ENCODE data around the gene FAM193A.
"Not testable (repeated sequence)": the region's sequence is repeated elsewhere in the genome, so short reads cannot be mapped to it uniquely, and the experiment has no call there.

FAM193A gene

GRCh38 chr4:2604614-2605013, 68.2 kb downstream of the FAM193A start:
- in situ Hi-C loops (cut with HindIII; ENCODE audit: low sequenced_read_pairs): no loop called here

GRCh38 chr4:2606960-2607506, 70.6 kb downstream of the FAM193A start:
- in situ Hi-C loops (cut with HindIII; ENCODE audit: low sequenced_read_pairs): no loop called here

- in situ Hi-C loops (cut with HindIII; ENCODE audit: low sequenced_read_pairs): no loop called here
Observed at GRCh38 chr4:2607822-2608221, 71.4 kb downstream of the FAM193A start.

GRCh38 chr4:2608291-2608690, 71.8 kb downstream of the FAM193A start:
- in situ Hi-C loops (cut with HindIII; ENCODE audit: low sequenced_read_pairs): no loop called here

GRCh38 chr4:2615821-2616220, 79.4 kb downstream of the FAM193A start:
- in situ Hi-C loops (cut with HindIII; ENCODE audit: low sequenced_read_pairs): no loop called here

GRCh38 chr4:2617955-2618354, 81.5 kb downstream of the FAM193A start:
- in situ Hi-C loops (cut with HindIII; ENCODE audit: low sequenced_read_pairs): no loop called here

GRCh38 chr4:2618729-2619128, 82.3 kb downstream of the FAM193A start:
- in situ Hi-C loops (cut with HindIII; ENCODE audit: low sequenced_read_pairs): not testable (repeated sequence)

- in situ Hi-C loops (cut with HindIII; ENCODE audit: low sequenced_read_pairs): no loop called here
Observed at GRCh38 chr4:2619459-2619858, 83.0 kb downstream of the FAM193A start.

- in situ Hi-C loops (cut with HindIII; ENCODE audit: low sequenced_read_pairs): no loop called here
Observed at GRCh38 chr4:2621419-2621818, 85.0 kb downstream of the FAM193A start.

- in situ Hi-C loops (cut with HindIII; ENCODE audit: low sequenced_read_pairs): no loop called here
Observed at GRCh38 chr4:2623442-2623841, 87.0 kb downstream of the FAM193A start.

GRCh38 chr4:2624782-2625530, 88.5 kb downstream of the FAM193A start:
- in situ Hi-C loops (cut with HindIII; ENCODE audit: low sequenced_read_pairs): no loop called here

GRCh38 chr4:2626231-2626630, 89.8 kb downstream of the FAM193A start:
- in situ Hi-C loops (cut with HindIII; ENCODE audit: low sequenced_read_pairs): no loop called here

- in situ Hi-C loops (cut with HindIII; ENCODE audit: low sequenced_read_pairs): no loop called here
Observed at GRCh38 chr4:2630556-2631273, 94.3 kb downstream of the FAM193A start.

- in situ Hi-C loops (cut with HindIII; ENCODE audit: low sequenced_read_pairs): no loop called here
Observed at GRCh38 chr4:2634014-2634413, 97.6 kb downstream of the FAM193A start.

GRCh38 chr4:2636331-2636730, 99.9 kb downstream of the FAM193A start:
- in situ Hi-C loops (cut with HindIII; ENCODE audit: low sequenced_read_pairs): no loop called here

- in situ Hi-C loops (cut with HindIII; ENCODE audit: low sequenced_read_pairs): not testable (repeated sequence)
Observed at GRCh38 chr4:2636994-2637393, 100.5 kb downstream of the FAM193A start.

- in situ Hi-C loops (cut with HindIII; ENCODE audit: low sequenced_read_pairs): no loop called here
Observed at GRCh38 chr4:2637956-2638552, 101.6 kb downstream of the FAM193A start.

GRCh38 chr4:2638730-2639129, 102.3 kb downstream of the FAM193A start:
- in situ Hi-C loops (cut with HindIII; ENCODE audit: low sequenced_read_pairs): no loop called here

GRCh38 chr4:2642968-2643367, 106.5 kb downstream of the FAM193A start:
- in situ Hi-C loops (cut with HindIII; ENCODE audit: low sequenced_read_pairs): no loop called here

- in situ Hi-C loops (cut with HindIII; ENCODE audit: low sequenced_read_pairs): no loop called here
Observed at GRCh38 chr4:2643555-2643954, 107.1 kb downstream of the FAM193A start.

- in situ Hi-C loops (cut with HindIII; ENCODE audit: low sequenced_read_pairs): no loop called here
Observed at GRCh38 chr4:2646396-2647149, 110.1 kb downstream of the FAM193A start.

All from DLD1 (cell line).